GM12878 (cell line): ENCODE data around the gene NCMAP. TPM values are rescaled to one million over a fixed set of nuclear protein-coding genes. Genes with fewer than 3 reads are reported as not detected.

Experiments used
- ATAC-seq: fragments of 200-7000 bp; cut with Tn5 transposase; 3 replicates; pipeline ENCODE4 v1.9.1; 2020; ENCODE audit warnings: mild to moderate bottlenecking, moderate library complexity
- BruUV-seq: library from RNA; stranded (reverse); fragments of 400-500 nt; replicated peaks from 2 replicates; lab custom pipeline; 2021; lab: Mats Ljungman, UMichigan
- CTCF ChIA-PET: fragments of 300-600 bp; sonication (Branson Sonifier 250); formaldehyde crosslinking; extraction: SDS; loops from one replicate; lab custom pipeline; 2021; ENCODE audit warnings: inconsistent platforms; lab: Yijun Ruan, JAX
- POLR2A ChIA-PET: fragments of 350-600 bp; formaldehyde crosslinking; extraction: SDS; loops from one replicate; lab custom pipeline; 2021; ENCODE audit warnings: inconsistent platforms; lab: Charles Lee
- RAD21 ChIA-PET: fragments of 300-600 bp; sonication (Branson Sonifier 250); formaldehyde crosslinking; loops from one replicate; lab custom pipeline; 2023; ENCODE audit warnings: antibody characterized with exemption; ENCODE audit not compliant: unreplicated experiment; lab: Charles Lee
- SMC1A ChIA-PET: fragments of 300-600 bp; sonication (Branson Sonifier 250); formaldehyde crosslinking; loops from one replicate; lab custom pipeline; 2023; ENCODE audit not compliant: unreplicated experiment, uncharacterized antibody; lab: Charles Lee
- DNase-seq: peaks from one replicate; pipeline ENCODE4 v3.0.0-alpha.2; 2011; ENCODE audit warnings: low read depth, low spot score
- FAIRE-seq: peaks from 3 replicates; lab custom pipeline; 2011; peaks lifted over from hg19 to GRCh38; lab: Jason Lieb, UNC
- H2AFZ ChIP-seq: 2 replicates; pipeline ENCODE4 v1.6.0; 2011; ENCODE audit warnings: low read depth, low read length, control low read depth; ENCODE audit not compliant: control insufficient read depth
- H3K27ac ChIP-seq: 2 replicates; pipeline ENCODE4 v1.5.1; 2011; ENCODE audit warnings: control low read depth; ENCODE audit not compliant: control insufficient read depth, insufficient read depth
- H3K27me3 ChIP-seq, 2 experiments: replicated peaks in 1 of 2; 2 replicates each; pipeline versions ENCODE4 v1.6.0 to v1.6.1; 2011; ENCODE audit warnings: low read length in 1 of 2; ENCODE audit not compliant: control insufficient read depth in 2 of 2, insufficient read depth in 2 of 2
- H3K36me3 ChIP-seq, 2 experiments: 2 replicates each; pipeline ENCODE4 v1.5.1; 2011; ENCODE audit warnings: low read length in 1 of 2; ENCODE audit not compliant: control insufficient read depth in 2 of 2, insufficient read depth in 2 of 2
- H3K4me1 ChIP-seq: 2 replicates; pipeline ENCODE4 v1.6.1; 2011; ENCODE audit warnings: mild to moderate bottlenecking, low read length, moderate library complexity, mixed read lengths; ENCODE audit not compliant: control insufficient read depth, insufficient read depth
- H3K4me2 ChIP-seq: 2 replicates; pipeline ENCODE4 v1.6.0; 2011; ENCODE audit warnings: control low read depth; ENCODE audit not compliant: control insufficient read depth, insufficient read depth
- H3K4me3 ChIP-seq: fragments of 200-600 bp; sonication (generic); 2 replicates; pipeline ENCODE4 v1.5.1; 2016
- H3K79me2 ChIP-seq: 2 replicates; pipeline ENCODE4 v1.6.0; 2011; ENCODE audit warnings: low read length; ENCODE audit not compliant: control insufficient read depth, insufficient read depth
- H3K9ac ChIP-seq: 2 replicates; pipeline ENCODE4 v1.8.0; 2011; ENCODE audit warnings: low read length, control low read depth, mixed read lengths; ENCODE audit not compliant: control insufficient read depth, insufficient read depth
- H3K9me3 ChIP-seq: replicated peaks from 3 replicates; pipeline ENCODE4 v1.5.1; 2011; ENCODE audit warnings: mild to moderate bottlenecking, low read length; ENCODE audit not compliant: control insufficient read depth, insufficient read depth
- H4K20me1 ChIP-seq: 2 replicates; pipeline ENCODE4 v1.6.0; 2011; ENCODE audit not compliant: control insufficient read depth, insufficient read depth
- EED ChIP-seq: sonication (generic); IDR thresholded peaks from 2 replicates; pipeline ENCODE4 v1.6.1; 2016; ENCODE audit warnings: antibody characterized with exemption, low read depth
- EP300 ChIP-seq, 2 experiments: fragments of 150-350 bp in 1 of 2; IDR thresholded peaks; 2 replicates each; pipeline ENCODE4 v1.6.1; 2011 to 2012; ENCODE audit warnings: low read depth in 2 of 2, low read length in 2 of 2, borderline replicate concordance in 1 of 2, improper control_type of control experiment in 1 of 2, inconsistent platforms in 1 of 2; ENCODE audit not compliant: control insufficient read depth in 1 of 2
- RFX5 ChIP-seq: IDR thresholded peaks from 2 replicates; pipeline ENCODE4 v1.6.1; 2011; ENCODE audit warnings: low read depth, low read length, improper control_type of control experiment
- SMC3 ChIP-seq: IDR thresholded peaks from 2 replicates; pipeline ENCODE4 v1.6.1; 2011; ENCODE audit warnings: low read length, improper control_type of control experiment, borderline replicate concordance
- SREBF2 ChIP-seq: IDR thresholded peaks from 2 replicates; pipeline ENCODE4 v1.6.1; 2012; ENCODE audit warnings: mild to moderate bottlenecking, low read length
- YY1 ChIP-seq: IDR thresholded peaks from 2 replicates; pipeline ENCODE4 v1.6.1; 2011; ENCODE audit warnings: low read depth, mild to moderate bottlenecking, low read length
- WGBS: methylation state at CpG from one replicate; pipeline ENCODE4 v1.1.6; 2016; ENCODE audit warnings: low lambda C conversion rate; ENCODE audit not compliant: insufficient replicate concordance, insufficient coverage; ENCODE audit errors: missing lambda C conversion rate; 5-methylcytosine and 5-hydroxymethylcytosine counted together
- in situ Hi-C: fragments of 300-500 bp; cut with MboI; formaldehyde crosslinking; loops from 9 replicates; pipeline ENCODE4 v1.14.3; 2018; ENCODE audit warnings: mixed read lengths
- intact Hi-C: fragments of 100-400 bp; cut with micrococcal nuclease; formaldehyde crosslinking; loops from one replicate; pipeline ENCODE4 v1.14.2; 2022; ENCODE audit not compliant: unreplicated experiment
- polyA plus RNA-seq, 11 experiments: library from polyadenylated mRNA; depleted of rRNA in 4 of 11; unstranded in 6 of 11; stranded (reverse) in 5 of 11; fragments of >200 nt; fragmentation: Nextera tagmentation in 4 of 11; fragmentation: Illumina TruSeq in 1 of 11; extraction: Ambion mirVana in 4 of 11; extraction: Trizol in 1 of 11; gene quantifications; 1 replicate in 1 of 11; 2 replicates in 10 of 11; pipeline versions ENCODE4 v1.2.1 to v1.2.3, GENCODE V29; 2011 to 2016; ENCODE audit warnings: inconsistent platforms in 2 of 11, missing spikeins in 2 of 11, low read depth in 1 of 11
- total RNA-seq, 4 experiments: library from RNA; depleted of rRNA in 3 of 4; stranded (reverse); fragments of >200 nt in 3 of 4; fragmentation: Illumina TruSeq in 1 of 4; extraction: Trizol in 1 of 4; gene quantifications; 2 replicates each; pipeline versions ENCODE4 v1.2.1 to v1.2.3, GENCODE V29; 2013 to 2021
- TF ChIP-seq, protein P1 (sequence below): fragments of 450-650 bp; conservative IDR thresholded peaks from 2 replicates; pipeline ENCODE4 v1.6.1; 2017; ENCODE audit warnings: mild to moderate bottlenecking, moderate library complexity
- TF ChIP-seq, protein P2 (sequence below): IDR thresholded peaks from 2 replicates; pipeline ENCODE4 v1.6.1; 2011; ENCODE audit warnings: borderline replicate concordance, low read depth, mild to moderate bottlenecking, moderate library complexity, low read length; ENCODE audit not compliant: insufficient read depth, poor library complexity, severe bottlenecking

Gene NCMAP
- total and polyA plus RNA-seq, 10 of the 15 experiments (the other 5 are each of a cell fraction or from before 2014, with no cell fraction given): not detected

DNA sequence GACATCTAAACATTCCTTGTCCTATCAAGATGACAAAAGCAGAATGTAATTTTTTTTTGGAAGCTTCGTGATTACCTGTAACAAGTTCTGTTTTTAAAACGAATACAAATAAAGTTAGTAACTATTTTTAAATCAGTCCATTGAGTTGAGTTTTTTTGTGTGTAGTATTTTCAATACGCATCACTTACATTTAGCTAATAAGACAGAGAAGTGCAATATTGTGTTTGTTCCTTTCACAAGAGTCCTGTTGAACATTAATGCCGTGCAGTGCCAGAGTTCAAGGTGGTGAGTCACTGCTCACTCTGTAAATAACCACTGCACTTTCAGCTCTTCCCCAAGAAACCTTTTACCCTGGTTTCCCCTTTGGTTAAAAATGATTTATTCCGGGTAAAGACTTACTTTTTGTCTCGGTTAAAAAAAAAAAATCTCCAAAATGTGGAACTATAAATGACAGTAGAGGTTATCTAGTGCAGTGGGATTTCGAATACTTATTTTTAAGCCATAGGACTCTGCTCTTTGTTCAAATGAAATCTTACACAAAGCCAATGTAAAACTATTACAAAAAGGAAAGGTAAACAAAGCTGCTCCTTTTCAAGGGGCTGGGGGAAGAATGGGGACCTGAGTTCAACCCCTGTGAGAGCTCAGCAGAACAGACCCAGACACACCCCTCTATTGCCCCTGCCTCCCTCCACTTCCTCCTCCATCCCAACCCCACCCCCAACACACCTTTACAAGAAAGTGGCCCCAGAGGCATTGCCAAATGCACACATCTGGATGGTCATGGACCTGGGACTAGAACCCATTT lies 14.8 kb upstream of the NCMAP start:
- Histone ChIP-seq H3K9me3 (no peaks in the 10 kb centered on the region; the same call in 2 of the 3 replicates), H3K9ac (no peak overlapping the region), H3K79me2 (no peaks in the 10 kb centered on the region), H3K27ac (no peak overlapping the region), H3K4me3 (no peak overlapping the region), H3K36me3 (no peaks in the 10 kb centered on the region), H4K20me1 (no peaks in the 10 kb centered on the region), H2AFZ (no peak overlapping the region), H3K27me3 (peaks cover 0 to 9% of the 10 kb centered on the region in 2 experiments; a peak in 2 of 4 replicates), H3K4me2 (no peak overlapping the region), H3K4me1 (peaks cover 9% of the 10 kb centered on the region)
- FAIRE-seq (no peak), ATAC-seq (no peak), DNase-seq (no peak)
- RAD21 ChIA-PET: interaction anchor here (0.7 to 1.5 kb wide), 2 partner anchors 46 to 96 kb away, joined by 3 to 7 read pairs; no protein-coding TSS in a partner anchor
- SMC1A ChIA-PET: interaction anchor here (1.0 kb wide), 1 partner anchor 46 kb away, joined by 3 read pairs; no protein-coding TSS in a partner anchor
- POLR2A ChIA-PET: interaction anchor here (0.6 to 1.2 kb wide), 2 partner anchors 10 to 360 kb away, joined by 3 read pairs; no protein-coding TSS in a partner anchor
- in situ Hi-C loops (no loop called here), intact Hi-C loops (loop anchor here (5.0 kb wide), 1 partner anchor 96 kb away; no protein-coding TSS in a partner anchor)
- CTCF ChIA-PET: interaction anchor here (1.0 to 3.2 kb wide), 15 partner anchors 11 to 342 kb away, joined by 3 to 12 read pairs (median 4); no protein-coding TSS in a partner anchor
- TF ChIP-seq YY1: no peak
- no TSS peak for BruUV-seq
- WGBS: under 1% methylated on average over 7 of the region's 7 CpGs

DNA sequence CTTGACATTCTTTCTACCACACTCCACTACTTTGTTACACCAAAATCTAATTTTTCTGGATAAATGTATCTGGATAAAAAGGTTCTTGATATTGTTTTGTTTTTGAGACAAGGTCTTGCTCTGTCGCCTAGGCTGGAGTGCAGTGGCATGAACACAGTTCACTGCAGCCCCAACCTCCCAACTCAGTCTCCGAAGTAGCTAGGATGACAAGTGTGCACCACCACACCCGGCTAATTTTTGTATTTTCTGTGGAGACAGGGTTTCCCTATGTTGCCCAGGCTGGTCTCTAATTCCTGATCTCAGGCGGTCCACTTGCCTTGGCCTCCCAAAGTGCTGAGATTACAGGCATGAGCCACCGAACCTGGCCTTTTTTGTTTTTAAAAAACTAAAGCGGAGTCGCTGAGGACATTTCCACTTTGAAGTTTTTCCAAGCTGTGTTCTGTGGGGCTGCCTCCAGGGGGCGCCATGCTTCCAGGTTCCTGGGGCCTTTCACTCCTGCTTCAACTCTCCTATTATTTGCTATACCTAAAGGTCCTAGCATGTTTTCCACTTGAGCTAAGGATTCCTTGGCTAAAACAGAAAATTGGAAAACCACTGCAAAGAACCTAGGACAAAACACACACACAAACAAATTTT lies 14.1 kb upstream of the NCMAP start:
- H2AFZ ChIP-seq: no peak overlapping the region
- no peaks in the 10 kb centered on the region for H3K36me3 ChIP-seq
- peaks cover 0 to 9% of the 10 kb centered on the region in 2 experiments; a peak in 2 of 4 replicates for H3K27me3 ChIP-seq
- DNase-seq: no peak
- intact Hi-C loops (loop anchor here (5.0 kb wide), 1 partner anchor 95 kb away; no protein-coding TSS in a partner anchor), in situ Hi-C loops (no loop called here)
- ChIA-PET SMC1A (interaction anchor here (1.0 kb wide), 1 partner anchor 45 kb away, joined by 3 read pairs; no protein-coding TSS in a partner anchor), POLR2A (interaction anchor here (0.6 to 1.2 kb wide), 3 partner anchors 11 to 360 kb away, joined by 3 to 4 read pairs (median 3); no protein-coding TSS in a partner anchor), RAD21 (interaction anchor here (0.7 to 1.5 kb wide), 2 partner anchors 45 to 95 kb away, joined by 3 to 7 read pairs; no protein-coding TSS in a partner anchor), CTCF (interaction anchor here (0.7 to 3.2 kb wide), 15 partner anchors 12 to 342 kb away, joined by 3 to 12 read pairs (median 4); no protein-coding TSS in a partner anchor)
- no peaks in the 10 kb centered on the region for H4K20me1 ChIP-seq
- peaks cover 2% of the 10 kb centered on the region for H3K4me1 ChIP-seq
- ATAC-seq: no peak
- BruUV-seq: no TSS peak
- no peak overlapping the region for H3K4me3 ChIP-seq
- H3K9ac ChIP-seq: no peak overlapping the region
- no peaks in the 10 kb centered on the region for H3K79me2 ChIP-seq
- 41% methylated on average over 8 of the region's 8 CpGs for WGBS
- no peak for FAIRE-seq
- no peak overlapping the region for H3K27ac ChIP-seq
- H3K9me3 ChIP-seq: no peaks in the 10 kb centered on the region; the same call in 2 of the 3 replicates
- no peak overlapping the region for H3K4me2 ChIP-seq
- TF ChIP-seq, protein P1, sequence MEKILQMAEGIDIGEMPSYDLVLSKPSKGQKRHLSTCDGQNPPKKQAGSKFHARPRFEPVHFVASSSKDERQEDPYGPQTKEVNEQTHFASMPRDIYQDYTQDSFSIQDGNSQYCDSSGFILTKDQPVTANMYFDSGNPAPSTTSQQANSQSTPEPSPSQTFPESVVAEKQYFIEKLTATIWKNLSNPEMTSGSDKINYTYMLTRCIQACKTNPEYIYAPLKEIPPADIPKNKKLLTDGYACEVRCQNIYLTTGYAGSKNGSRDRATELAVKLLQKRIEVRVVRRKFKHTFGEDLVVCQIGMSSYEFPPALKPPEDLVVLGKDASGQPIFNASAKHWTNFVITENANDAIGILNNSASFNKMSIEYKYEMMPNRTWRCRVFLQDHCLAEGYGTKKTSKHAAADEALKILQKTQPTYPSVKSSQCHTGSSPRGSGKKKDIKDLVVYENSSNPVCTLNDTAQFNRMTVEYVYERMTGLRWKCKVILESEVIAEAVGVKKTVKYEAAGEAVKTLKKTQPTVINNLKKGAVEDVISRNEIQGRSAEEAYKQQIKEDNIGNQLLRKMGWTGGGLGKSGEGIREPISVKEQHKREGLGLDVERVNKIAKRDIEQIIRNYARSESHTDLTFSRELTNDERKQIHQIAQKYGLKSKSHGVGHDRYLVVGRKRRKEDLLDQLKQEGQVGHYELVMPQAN: no peak
- TF ChIP-seq EP300 (IDR thresholded peaks at IDR 0.05; ENCODE audit: borderline replicate concordance in 1 of 2, control insufficient read depth in 1 of 2, low read depth in 2 of 2, low read length in 2 of 2) (no peak), RFX5 (no peak), EED (no peak), SMC3 (peak; percentile 11; the same call in 1 of the 2 replicates), SREBF2 (no peak)
- TF ChIP-seq, protein P2, sequence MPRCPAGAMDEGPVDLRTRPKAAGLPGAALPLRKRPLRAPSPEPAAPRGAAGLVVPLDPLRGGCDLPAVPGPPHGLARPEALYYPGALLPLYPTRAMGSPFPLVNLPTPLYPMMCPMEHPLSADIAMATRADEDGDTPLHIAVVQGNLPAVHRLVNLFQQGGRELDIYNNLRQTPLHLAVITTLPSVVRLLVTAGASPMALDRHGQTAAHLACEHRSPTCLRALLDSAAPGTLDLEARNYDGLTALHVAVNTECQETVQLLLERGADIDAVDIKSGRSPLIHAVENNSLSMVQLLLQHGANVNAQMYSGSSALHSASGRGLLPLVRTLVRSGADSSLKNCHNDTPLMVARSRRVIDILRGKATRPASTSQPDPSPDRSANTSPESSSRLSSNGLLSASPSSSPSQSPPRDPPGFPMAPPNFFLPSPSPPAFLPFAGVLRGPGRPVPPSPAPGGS: no peak
